Measurements from ENCODE around the gene OR2AK2. TPM values are rescaled to one million over a fixed set of nuclear protein-coding genes. Genes with fewer than 3 reads are reported as not detected.

The OR2AK2 gene
- total RNA-seq, 2 experiments from 2014 or later, result not detected

DNA sequence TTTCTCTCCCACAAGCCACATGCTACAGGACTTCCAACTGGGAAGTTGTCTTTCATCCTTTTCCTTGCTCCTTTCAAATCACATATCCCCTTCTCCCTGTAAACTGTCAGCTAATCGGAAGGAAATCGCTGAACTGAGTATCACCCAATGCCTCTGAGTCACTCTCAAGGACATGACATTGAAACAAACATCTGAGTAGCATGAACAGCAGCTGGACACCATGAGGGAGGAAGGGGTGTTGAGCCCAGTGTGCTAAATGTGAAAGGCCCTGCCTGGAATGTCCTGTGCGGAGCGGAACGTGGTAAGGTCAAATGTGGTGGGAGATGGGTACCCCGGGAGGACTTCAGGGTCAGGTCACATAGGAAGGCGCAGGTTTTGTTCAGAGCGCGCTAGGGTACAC is 40.2 kb upstream of the OR2AK2 start, which contains the start of gene OR2AJ1:
OR2AJ1 (plus strand) TSS at position 22 of the 400 bp plus-strand sequence. CDS start 8,880 bp downstream, outside the sequence.
- no peaks in the 10 kb centered on the region for H3K4me1 ChIP-seq (ENCODE audit: insufficient read depth, low read length, poor library complexity, severe bottlenecking)
- ChIA-PET CTCF (ENCODE audit: unreplicated experiment) (no interaction called here), POLR2A (no interaction called here)
- no peak for TF ChIP-seq EZH2phosphoT487 (IDR thresholded peaks at IDR 0.05; ENCODE audit: borderline replicate concordance, low read depth, low read length)
- TF ChIP-seq, protein P1, sequence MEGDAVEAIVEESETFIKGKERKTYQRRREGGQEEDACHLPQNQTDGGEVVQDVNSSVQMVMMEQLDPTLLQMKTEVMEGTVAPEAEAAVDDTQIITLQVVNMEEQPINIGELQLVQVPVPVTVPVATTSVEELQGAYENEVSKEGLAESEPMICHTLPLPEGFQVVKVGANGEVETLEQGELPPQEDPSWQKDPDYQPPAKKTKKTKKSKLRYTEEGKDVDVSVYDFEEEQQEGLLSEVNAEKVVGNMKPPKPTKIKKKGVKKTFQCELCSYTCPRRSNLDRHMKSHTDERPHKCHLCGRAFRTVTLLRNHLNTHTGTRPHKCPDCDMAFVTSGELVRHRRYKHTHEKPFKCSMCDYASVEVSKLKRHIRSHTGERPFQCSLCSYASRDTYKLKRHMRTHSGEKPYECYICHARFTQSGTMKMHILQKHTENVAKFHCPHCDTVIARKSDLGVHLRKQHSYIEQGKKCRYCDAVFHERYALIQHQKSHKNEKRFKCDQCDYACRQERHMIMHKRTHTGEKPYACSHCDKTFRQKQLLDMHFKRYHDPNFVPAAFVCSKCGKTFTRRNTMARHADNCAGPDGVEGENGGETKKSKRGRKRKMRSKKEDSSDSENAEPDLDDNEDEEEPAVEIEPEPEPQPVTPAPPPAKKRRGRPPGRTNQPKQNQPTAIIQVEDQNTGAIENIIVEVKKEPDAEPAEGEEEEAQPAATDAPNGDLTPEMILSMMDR (conservative IDR thresholded peaks at IDR 0.05; ENCODE audit: low read length), result no peak
- no peaks in the 10 kb centered on the region for H3K9me3 ChIP-seq (ENCODE audit: low read length)
- no peak within 1 kb of the TSS for H2AFZ ChIP-seq (ENCODE audit: low read length)
- no peaks in the 10 kb centered on the region for H3K9me2 ChIP-seq (ENCODE audit: insufficient read depth, low read length)
- no peak within 1 kb of the TSS for H3K4me3 ChIP-seq (ENCODE audit: low read depth, low read length, poor library complexity, severe bottlenecking)
- no peaks in the 10 kb centered on the region for H3K79me2 ChIP-seq (ENCODE audit: insufficient read depth, low read depth, low read length)
- no peak for DNase-seq (ENCODE audit: low spot score)
- no peak within 1 kb of the TSS for H3K27ac ChIP-seq (ENCODE audit: low read depth, low read length, poor library complexity, severe bottlenecking)
- no peaks in the 10 kb centered on the region for H3K36me3 ChIP-seq (ENCODE audit: insufficient read depth, low read length)
- intact Hi-C loops (cut with micrococcal nuclease; ENCODE audit: unreplicated experiment), result no loop called here
- H3K4me2 ChIP-seq (ENCODE audit: low read length), result no peak within 1 kb of the TSS
- BruUV-seq (replicated peaks), result no TSS peak
- H4K20me1 ChIP-seq (ENCODE audit: insufficient read depth, low read length), result no peaks in the 10 kb centered on the region

DNA sequence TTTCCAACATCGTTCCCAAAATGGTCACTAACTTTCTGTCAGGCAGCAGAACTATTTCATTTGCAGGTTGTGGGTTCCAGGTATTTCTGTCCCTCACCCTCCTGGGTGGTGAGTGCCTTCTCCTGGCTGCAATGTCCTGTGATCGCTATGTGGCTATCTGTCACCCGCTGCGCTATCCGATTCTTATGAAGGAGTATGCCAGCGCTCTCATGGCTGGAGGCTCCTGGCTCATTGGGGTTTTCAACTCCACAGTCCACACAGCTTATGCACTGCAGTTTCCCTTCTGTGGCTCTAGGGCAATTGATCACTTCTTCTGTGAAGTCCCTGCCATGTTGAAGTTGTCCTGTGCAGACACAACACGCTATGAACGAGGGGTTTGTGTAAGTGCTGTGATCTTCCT is 31.0 kb upstream of the OR2AK2 start:
- Histone ChIP-seq H3K4me2 (ENCODE audit: low read length) (no peak overlapping the region), H2AFZ (ENCODE audit: low read length) (no peak overlapping the region), H4K20me1 (ENCODE audit: insufficient read depth, low read length) (no peaks in the 10 kb centered on the region), H3K27ac (ENCODE audit: low read depth, low read length, poor library complexity, severe bottlenecking) (no peak overlapping the region), H3K79me2 (ENCODE audit: insufficient read depth, low read depth, low read length) (no peaks in the 10 kb centered on the region), H3K36me3 (ENCODE audit: insufficient read depth, low read length) (no peaks in the 10 kb centered on the region), H3K9me3 (ENCODE audit: low read length) (no peaks in the 10 kb centered on the region), H3K4me3 (ENCODE audit: low read depth, low read length, poor library complexity, severe bottlenecking) (no peak overlapping the region), H3K9me2 (ENCODE audit: insufficient read depth, low read length) (no peaks in the 10 kb centered on the region), H3K4me1 (ENCODE audit: insufficient read depth, low read length, poor library complexity, severe bottlenecking) (no peaks in the 10 kb centered on the region)
- no TSS peak for BruUV-seq (replicated peaks)
- ChIA-PET POLR2A (no interaction called here), CTCF (ENCODE audit: unreplicated experiment) (no interaction called here)
- TF ChIP-seq, protein P1 (conservative IDR thresholded peaks at IDR 0.05; ENCODE audit: low read length), result no peak
- intact Hi-C loops (cut with micrococcal nuclease; ENCODE audit: unreplicated experiment), result loop anchor here (10.0 kb wide), 1 partner anchor 211 kb away; the partner anchor contains the start of gene OR2M5
- no peak for DNase-seq (ENCODE audit: low spot score)

DNA sequence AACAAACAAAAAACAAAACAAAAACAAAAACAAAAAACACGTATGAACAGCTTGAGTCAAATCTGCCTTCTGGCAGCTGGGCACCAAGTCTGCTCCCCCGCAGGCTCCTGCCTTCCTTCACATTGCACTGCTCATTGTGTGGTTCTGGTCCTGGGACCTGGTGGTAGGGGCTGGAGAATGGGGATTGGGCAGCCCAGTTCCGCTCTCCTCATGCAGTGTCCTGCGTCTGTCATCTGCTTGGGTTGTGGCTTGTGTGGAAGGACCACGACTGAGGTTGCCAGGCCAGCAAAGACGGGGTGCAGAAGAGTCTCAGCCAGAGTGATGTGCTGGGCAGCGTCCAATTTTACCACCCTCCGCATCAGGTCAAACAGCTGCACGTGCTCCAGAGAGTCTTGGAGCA is 29.3 kb upstream of the OR2AK2 start:
- BruUV-seq (replicated peaks), result no TSS peak
- CTCF ChIA-PET (ENCODE audit: unreplicated experiment), result no interaction called here
- Histone ChIP-seq H3K4me2 (ENCODE audit: low read length) (no peak overlapping the region), H2AFZ (ENCODE audit: low read length) (no peak overlapping the region), H3K4me1 (ENCODE audit: insufficient read depth, low read length, poor library complexity, severe bottlenecking) (no peaks in the 10 kb centered on the region), H3K4me3 (ENCODE audit: low read depth, low read length, poor library complexity, severe bottlenecking) (no peak overlapping the region), H3K27ac (ENCODE audit: low read depth, low read length, poor library complexity, severe bottlenecking) (no peak overlapping the region), H3K9me3 (ENCODE audit: low read length) (no peaks in the 10 kb centered on the region), H3K36me3 (ENCODE audit: insufficient read depth, low read length) (no peaks in the 10 kb centered on the region), H4K20me1 (ENCODE audit: insufficient read depth, low read length) (no peaks in the 10 kb centered on the region), H3K79me2 (ENCODE audit: insufficient read depth, low read depth, low read length) (no peaks in the 10 kb centered on the region), H3K9me2 (ENCODE audit: insufficient read depth, low read length) (no peaks in the 10 kb centered on the region)
- DNase-seq (ENCODE audit: low spot score), result no peak
- intact Hi-C loops (cut with micrococcal nuclease; ENCODE audit: unreplicated experiment), result loop anchor here (10.0 kb wide), 1 partner anchor 209 kb away; the partner anchor contains the start of gene OR2M5
- POLR2A ChIA-PET, result no interaction called here
- TF ChIP-seq, protein P1 (conservative IDR thresholded peaks at IDR 0.05; ENCODE audit: low read length), result no peak
- TF ChIP-seq EZH2phosphoT487 (IDR thresholded peaks at IDR 0.05; ENCODE audit: borderline replicate concordance, low read depth, low read length), result no peak

All from OCI-LY7 (cell line).